Endothelial cell of umbilical vein (primary cell): Measurements from ENCODE around the gene COL5A1. TPM values are rescaled to one million over a fixed set of nuclear protein-coding genes. Genes with fewer than 3 reads are reported as not detected.

Experiments
- BruUV-seq: library from RNA; stranded (reverse); fragments of 400-500 nt; replicated peaks from 2 replicates; lab custom pipeline; 2021; lab: Mats Ljungman, UMichigan
- CTCF ChIA-PET: fragments of 300-600, 350-600 bp; sonication (Branson Sonifier 250); formaldehyde crosslinking; loops from one replicate; lab custom pipeline; 2021; ENCODE audit warnings: antibody characterized with exemption, inconsistent platforms; lab: Charles Lee
- POLR2A ChIA-PET: fragments of 300-600, 350-600 bp; sonication (Branson Sonifier 250); formaldehyde crosslinking; loops from one replicate; lab custom pipeline; 2021; ENCODE audit warnings: antibody characterized with exemption, inconsistent platforms; lab: Charles Lee
- DNase-seq: peaks from one replicate; pipeline ENCODE4 v3.0.0-alpha.2; 2011; ENCODE audit warnings: low read depth, low spot score
- FAIRE-seq: peaks from 2 replicates; lab custom pipeline; 2011; peaks lifted over from hg19 to GRCh38; lab: Jason Lieb, UNC
- H2AFZ ChIP-seq: 2 replicates; pipeline ENCODE4 v1.6.0; 2012; ENCODE audit warnings: low read depth, low read length, control low read depth, inconsistent platforms
- H3K27ac ChIP-seq: 2 replicates; pipeline ENCODE4 v1.5.1; 2011; ENCODE audit warnings: low read depth, mild to moderate bottlenecking, control low read depth, low read length, moderate library complexity; ENCODE audit not compliant: insufficient read depth
- H3K27me3 ChIP-seq, 2 experiments: 2 replicates each; pipeline versions ENCODE4 v1.6.0 to v1.6.1; 2011; ENCODE audit warnings: low read length in 2 of 2, mixed read lengths in 1 of 2; ENCODE audit not compliant: control insufficient read depth in 2 of 2, insufficient read depth in 2 of 2
- H3K36me3 ChIP-seq, 2 experiments: 2 replicates in 1 of 2; 3 replicates in 1 of 2; pipeline ENCODE4 v1.5.1; 2011; ENCODE audit warnings: low read length in 2 of 2, mild to moderate bottlenecking in 1 of 2, moderate library complexity in 1 of 2; ENCODE audit not compliant: control insufficient read depth in 2 of 2, insufficient read depth in 2 of 2; ENCODE audit errors: extremely low read depth in 1 of 2
- H3K4me1 ChIP-seq: 3 replicates; pipeline ENCODE4 v1.5.1; 2011; ENCODE audit warnings: mild to moderate bottlenecking, low read length; ENCODE audit not compliant: control insufficient read depth, insufficient read depth; ENCODE audit errors: extremely low read depth
- H3K4me2 ChIP-seq: 2 replicates; pipeline ENCODE4 v1.6.1; 2011; ENCODE audit warnings: low read length, control low read depth, mixed read lengths; ENCODE audit not compliant: insufficient read depth
- H3K4me3 ChIP-seq, 3 experiments: fragments of 200-600 bp in 1 of 3; sonication (generic), shearing (Covaris generic) in 1 of 3; replicated peaks in 1 of 3; 2 replicates each; pipeline ENCODE4 v1.5.1; 2011 to 2016; ENCODE audit warnings: control low read depth in 3 of 3, low read length in 3 of 3, mild to moderate bottlenecking in 2 of 3, inconsistent platforms in 1 of 3, low read depth in 1 of 3, moderate library complexity in 1 of 3; ENCODE audit not compliant: insufficient read depth in 1 of 3
- H3K79me2 ChIP-seq: 2 replicates; pipeline ENCODE4 v1.6.0; 2012; ENCODE audit warnings: low read length, inconsistent platforms; ENCODE audit not compliant: control insufficient read depth, insufficient read depth
- H3K9ac ChIP-seq: replicated peaks from 2 replicates; pipeline ENCODE3; 2011; ENCODE audit warnings: low read length, control low read depth; ENCODE audit not compliant: insufficient read depth; ENCODE audit errors: extremely low read depth
- H3K9me1 ChIP-seq: replicated peaks from 3 replicates; pipeline ENCODE4 v1.6.0; 2011; ENCODE audit warnings: mild to moderate bottlenecking, low read length; ENCODE audit not compliant: control insufficient read depth, insufficient read depth; ENCODE audit errors: extremely low read depth
- H3K9me3 ChIP-seq: replicated peaks from 2 replicates; pipeline ENCODE4 v1.5.1; 2012; ENCODE audit warnings: low read length, inconsistent platforms; ENCODE audit not compliant: control insufficient read depth, insufficient read depth
- H4K20me1 ChIP-seq: replicated peaks from 2 replicates; pipeline ENCODE3; 2011; ENCODE audit warnings: mild to moderate bottlenecking, low read length; ENCODE audit not compliant: control insufficient read depth, insufficient read depth; ENCODE audit errors: extremely low read depth
- CTCF ChIP-seq, 2 donors: IDR thresholded peaks; 1 replicate in 1 of 2; 2 replicates in 1 of 2; pipeline ENCODE4 v1.5.1; 2011; ENCODE audit warnings: low read length in 2 of 2, mild to moderate bottlenecking in 2 of 2, moderate library complexity in 2 of 2, control low read depth in 1 of 2, inconsistent platforms in 1 of 2, low read depth in 1 of 2; ENCODE audit not compliant: insufficient read depth in 1 of 2; ENCODE audit errors: extremely low read depth in 1 of 2
- EZH2 ChIP-seq: IDR thresholded peaks from 2 replicates; pipeline ENCODE4 v1.6.1; 2012; ENCODE audit warnings: borderline replicate concordance, low read depth, mild to moderate bottlenecking, moderate library complexity, low read length, inconsistent platforms; ENCODE audit not compliant: severe bottlenecking
- FOS ChIP-seq: IDR thresholded peaks from 2 replicates; pipeline ENCODE4 v1.6.1; 2011; ENCODE audit warnings: mild to moderate bottlenecking, low read length, moderate library complexity, borderline replicate concordance; ENCODE audit not compliant: insufficient read depth
- GATA2 ChIP-seq: IDR thresholded peaks from 2 replicates; pipeline ENCODE4 v1.7.0; 2011; ENCODE audit warnings: low read depth, mild to moderate bottlenecking, moderate library complexity, mixed read lengths, low read length; ENCODE audit not compliant: insufficient read length, insufficient read depth
- JUN ChIP-seq: IDR thresholded peaks from 2 replicates; pipeline ENCODE4 v1.6.1; 2011; ENCODE audit warnings: borderline replicate concordance, low read depth; ENCODE audit not compliant: insufficient read length, insufficient read depth
- MAX ChIP-seq: IDR thresholded peaks from 2 replicates; pipeline ENCODE4 v1.6.1; 2011; ENCODE audit not compliant: insufficient read depth, insufficient read length
- MYC ChIP-seq: IDR thresholded peaks from one replicate; pipeline ENCODE4 v1.6.1; 2011; ENCODE audit warnings: mild to moderate bottlenecking, low read depth, low read length
- POLR2A ChIP-seq: IDR thresholded peaks from 2 replicates; pipeline ENCODE4 v1.6.1; 2012; ENCODE audit warnings: low read depth, mild to moderate bottlenecking, control low read depth, low read length
- POLR2AphosphoS5 ChIP-seq: IDR thresholded peaks from 2 replicates; pipeline ENCODE4 v1.6.1; 2012; ENCODE audit warnings: low read depth, mild to moderate bottlenecking, control low read depth, low read length, moderate library complexity; ENCODE audit not compliant: insufficient read depth
- dilution Hi-C: fragments of 300-500 bp; cut with MboI; formaldehyde crosslinking; loops from one replicate; pipeline ENCODE4 v1.15.0; 2019; ENCODE audit warnings: low sequenced_read_pairs; ENCODE audit not compliant: extremely low pct_ligation_motif_present
- intact Hi-C: fragments of 100-400 bp; cut with micrococcal nuclease; formaldehyde crosslinking; loops from one replicate; pipeline ENCODE4 v1.10.0; 2022
- polyA plus RNA-seq, 4 experiments: library from polyadenylated mRNA; depleted of rRNA in 3 of 4; stranded (reverse) in 3 of 4; unstranded in 1 of 4; fragments of >200 nt; gene quantifications; 2 replicates each; pipeline versions ENCODE4 v1.2.1 to v1.2.3, GENCODE V29; 2011 to 2012; ENCODE audit warnings: missing spikeins in 1 of 4
- total RNA-seq: library from RNA; stranded (reverse); gene quantifications from 2 replicates; pipeline ENCODE4 v1.2.3, GENCODE V29; 2021

COL5A1 gene
- total and polyA plus RNA-seq, 2 donors (not counting 3 experiments of a cell fraction or from before 2014, with no cell fraction given) = 97.4 to 175 TPM

- dilution Hi-C loops (no loop called here), intact Hi-C loops (no loop called here)
- H3K4me3 ChIP-seq = no peak overlapping the region
Observed at GRCh38 chr9:134622896-134623257, 18.7 kb upstream of the COL5A1 start.

More at GRCh38 chr9:134622896-134623257, 18.7 kb upstream of the COL5A1 start:
- no peaks in the 10 kb centered on the region for H3K9me3 ChIP-seq
- H3K27me3 ChIP-seq = no peaks in the 10 kb centered on the region
- no peak overlapping the region for H3K9ac ChIP-seq
- H3K36me3 ChIP-seq = no peaks in the 10 kb centered on the region
- H4K20me1 ChIP-seq = no peaks in the 10 kb centered on the region
- ChIA-PET CTCF (no interaction called here), POLR2A (no interaction called here)
- no peak overlapping the region for H3K27ac ChIP-seq
- TF ChIP-seq MAX (no peak), POLR2A (no peak), CTCF (IDR thresholded peaks at IDR 0.05; ENCODE audit: extremely low read depth in 1 of 2, insufficient read depth in 1 of 2, low read depth in 1 of 2, low read length in 2 of 2) (no peak), GATA2 (no peak), FOS (no peak), POLR2AphosphoS5 (no peak), MYC (no peak), JUN (no peak), EZH2 (no peak)
- DNase-seq = no peak
- H3K4me2 ChIP-seq = no peak overlapping the region
- peaks cover 29% of the 10 kb centered on the region for H3K4me1 ChIP-seq
- no peaks in the 10 kb centered on the region for H3K9me1 ChIP-seq
- no peaks in the 10 kb centered on the region for H3K79me2 ChIP-seq
- no peak overlapping the region for H2AFZ ChIP-seq
- BruUV-seq = no TSS peak
- no peak for FAIRE-seq
